ENCODE results near the gene PTPN6. TPM values are rescaled to one million over a fixed set of nuclear protein-coding genes. Genes with fewer than 3 reads are reported as not detected.

The PTPN6 gene
- total and polyA plus RNA-seq, 9 of the 15 experiments (the other 6 are each of a cell fraction or from before 2014, with no cell fraction given), result 1.5 to 5.1 (median 3.9) TPM

DNA sequence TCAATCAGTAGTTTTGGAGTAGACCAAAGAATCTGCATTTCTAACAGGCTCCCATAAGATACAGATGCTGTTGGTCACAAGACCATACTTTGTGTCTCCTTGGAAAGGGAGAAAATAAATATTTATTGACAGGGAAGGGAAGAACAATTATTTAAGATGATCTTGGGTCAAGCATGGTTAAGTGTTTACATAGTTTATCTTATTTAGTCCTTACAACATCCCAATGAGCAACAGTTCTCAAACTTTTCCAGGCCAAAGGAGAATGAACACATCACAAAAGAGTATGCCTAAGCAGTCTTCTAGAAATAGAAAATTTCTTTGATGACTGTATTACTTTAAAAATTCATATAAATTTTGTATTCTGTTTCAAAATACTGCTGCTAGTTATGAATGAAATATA lies 58.4 kb downstream of the PTPN6 start:
- intact Hi-C loops (cut with micrococcal nuclease) (no loop called here), in situ Hi-C loops (cut with MboI) (no loop called here)
- ChIA-PET CTCF (ENCODE audit: low intra/inter-chr PET ratio) (no interaction called here), POLR2A (interaction anchor here (0.6 kb wide), 1 partner anchor 116 kb away, joined by 3 read pairs; no protein-coding TSS in a partner anchor)
- H3K9ac ChIP-seq (ENCODE audit: insufficient read depth in 1 of 2, low read depth in 2 of 2, low read length in 2 of 2), result no peak overlapping the region
- H3K9me3 ChIP-seq (replicated peaks; ENCODE audit: control insufficient read depth, insufficient read depth, low read depth, low read length), result no peaks in the 10 kb centered on the region
- no peak overlapping the region for H3K27ac ChIP-seq (ENCODE audit: extremely low read depth, low read depth, low read length)
- no peak overlapping the region for H3K4me3 ChIP-seq
- TF ChIP-seq PML (IDR thresholded peaks at IDR 0.05; ENCODE audit: low read length) (no peak), HNRNPUL1 (IDR thresholded peaks at IDR 0.05; ENCODE audit: low read length) (no peak), SAFB (IDR thresholded peaks at IDR 0.05; ENCODE audit: borderline replicate concordance, low read depth, low read length) (no peak), MAFF (IDR thresholded peaks at IDR 0.05; ENCODE audit: low read length) (no peak), ZNF668 (CRISPR knock-in tag; IDR thresholded peaks at IDR 0.05) (no peak), ZNF280A (IDR thresholded peaks at IDR 0.05; ENCODE audit: low read depth, partially characterized antibody) (no peak)
- no peaks in the 10 kb centered on the region; the same call in 1 of the 2 replicates for H4K20me1 ChIP-seq (replicated peaks; ENCODE audit: control insufficient read depth, insufficient read depth, low read length)
- H3K36me3 ChIP-seq (ENCODE audit: control insufficient read depth, insufficient read depth, low read length), result peaks cover 35% of the 10 kb centered on the region; the same call in 2 of the 3 replicates
- H3K9me1 ChIP-seq (ENCODE audit: control insufficient read depth, insufficient read depth, low read length), result no peaks in the 10 kb centered on the region
- H2AFZ ChIP-seq (ENCODE audit: low read depth, low read length), result no peak overlapping the region
- H3K4me1 ChIP-seq (replicated peaks in 1 of 2; ENCODE audit: control insufficient read depth in 2 of 2, insufficient read depth in 2 of 2, low read length in 2 of 2), result peaks cover 5 to 14% of the 10 kb centered on the region in 2 experiments; a peak in 3 of 5 replicates
- BruUV-seq (replicated peaks), result no TSS peak
- no peak overlapping the region for H3K4me2 ChIP-seq (ENCODE audit: insufficient read depth, low read length)
- no peaks in the 10 kb centered on the region for H3K27me3 ChIP-seq (ENCODE audit: control insufficient read depth in 2 of 2, insufficient read depth in 2 of 2, low read length in 2 of 2)
- FAIRE-seq, result no peak
- no peak for ATAC-seq
- peaks cover 14% of the 10 kb centered on the region; the same call in 2 of the 3 replicates for H3K79me2 ChIP-seq (ENCODE audit: control insufficient read depth, insufficient read depth, low read length)
- DNase-seq (ENCODE audit: extremely low read depth in 1 of 4, low spot score in 3 of 4), result no peak

MicroRNAs within 50 kb of the gene (microRNA counts, 767-probe panel; counts per million panel counts)
- microRNA hsa-miR-141-3p (not detected), microRNA hsa-miR-200c-3p (2,713 counts per million, percentile 65 among the panel's probes with 10 or more counts)

Small RNA genes lying within 50 kb of the gene (microRNA-seq; reads per million reads assigned to microRNA genes)
- gene MIR141 (ENCODE audit: borderline microRNAs expressed) (11.6 reads per million, percentile 59 among the genes with 10 or more reads in this experiment), gene MIR200C (ENCODE audit: borderline microRNAs expressed) (45.8 reads per million, percentile 73 among the genes with 10 or more reads in this experiment)

Small RNA genes lying within 50 kb of the gene (small RNA-seq; reads per million reads assigned to genes)
- gene MIR141 (3.5 reads per million, percentile 90 among the genes with 10 or more reads in this experiment), gene MIR200C (0.18 reads per million), gene RNU7-1 (not detected), gene SCARNA12 (3.2 reads per million, percentile 88 among the genes with 10 or more reads in this experiment)

Other genes starting within 250 kb of the PTPN6 start
Only the 7 nearest of the 26 such genes appear.
- 3.1 TPM in 2 replicates for gene LRRC23, start 46.5 kb upstream of the PTPN6 start, total RNA-seq (2014; rRNA removed)
- 4.2 and 4.3 TPM in 2 replicates for gene LRRC23, start 46.5 kb upstream of the PTPN6 start, total RNA-seq (2014; rRNA removed; fragmentation: Illumina TruSeq; extraction: Trizol)
- gene LRRC23, start 46.5 kb upstream of the PTPN6 start, total RNA-seq (2015; rRNA removed; fragmentation: Illumina TruSeq; extraction: Trizol), result 2.5 and 3.4 TPM in 2 replicates
- gene LRRC23, start 46.5 kb upstream of the PTPN6 start, total RNA-seq (2021), result 2.1 and 3.0 TPM in 2 replicates
- 7.0 and 7.8 TPM in 2 replicates for gene LRRC23, start 46.5 kb upstream of the PTPN6 start, polyA plus RNA-seq (2011; rRNA removed)
- 4.4 and 5.3 TPM in 2 replicates for gene LRRC23, start 46.5 kb upstream of the PTPN6 start, polyA plus RNA-seq (2014; fragmentation: Illumina TruSeq; extraction: Trizol)
- 1 to 10 TPM; 2.7 to 2.8 TPM for gene LRRC23, start 46.5 kb upstream of the PTPN6 start, polyA plus RNA-seq (2014; fragmentation: Nextera tagmentation; extraction: Ambion mirVana)
- gene LRRC23, start 46.5 kb upstream of the PTPN6 start, polyA plus RNA-seq (2014; rRNA removed), result 2.2 and 4.6 TPM in 2 replicates
- 10.9 and 14.1 TPM in 2 replicates for gene ENO2, start 36.8 kb upstream of the PTPN6 start, total RNA-seq (2014; rRNA removed)
- gene ENO2, start 36.8 kb upstream of the PTPN6 start, total RNA-seq (2014; rRNA removed; fragmentation: Illumina TruSeq; extraction: Trizol), result 10.2 and 12.4 TPM in 2 replicates
- gene ENO2, start 36.8 kb upstream of the PTPN6 start, total RNA-seq (2015; rRNA removed; fragmentation: Illumina TruSeq; extraction: Trizol), result 13.0 and 13.9 TPM in 2 replicates
- 18.1 and 20.3 TPM in 2 replicates for gene ENO2, start 36.8 kb upstream of the PTPN6 start, total RNA-seq (2021)
- gene ENO2, start 36.8 kb upstream of the PTPN6 start, polyA plus RNA-seq (2011; rRNA removed), result 43.3 and 70.5 TPM in 2 replicates
- gene ENO2, start 36.8 kb upstream of the PTPN6 start, polyA plus RNA-seq (2014; fragmentation: Illumina TruSeq; extraction: Trizol), result 22.8 and 25.2 TPM in 2 replicates
- gene ENO2, start 36.8 kb upstream of the PTPN6 start, polyA plus RNA-seq (2014; fragmentation: Nextera tagmentation; extraction: Ambion mirVana), result 10 to 100 TPM; 23.2 to 27.6 TPM
- 20.5 and 21.0 TPM in 2 replicates for gene ENO2, start 36.8 kb upstream of the PTPN6 start, polyA plus RNA-seq (2014; rRNA removed)
- gene ATN1, start 23.4 kb upstream of the PTPN6 start, total RNA-seq (2014; rRNA removed), result 3.9 and 6.6 TPM in 2 replicates
- gene ATN1, start 23.4 kb upstream of the PTPN6 start, total RNA-seq (2014; rRNA removed; fragmentation: Illumina TruSeq; extraction: Trizol), result 1.1 and 1.3 TPM in 2 replicates
- 2.6 and 3.4 TPM in 2 replicates for gene ATN1, start 23.4 kb upstream of the PTPN6 start, total RNA-seq (2015; rRNA removed; fragmentation: Illumina TruSeq; extraction: Trizol)
- gene ATN1, start 23.4 kb upstream of the PTPN6 start, total RNA-seq (2021), result 40.5 and 49.8 TPM in 2 replicates
- 2.7 and 8.6 TPM in 2 replicates for gene ATN1, start 23.4 kb upstream of the PTPN6 start, polyA plus RNA-seq (2011; rRNA removed)
- 31.0 and 37.6 TPM in 2 replicates for gene ATN1, start 23.4 kb upstream of the PTPN6 start, polyA plus RNA-seq (2014; fragmentation: Illumina TruSeq; extraction: Trizol)
- gene ATN1, start 23.4 kb upstream of the PTPN6 start, polyA plus RNA-seq (2014; fragmentation: Nextera tagmentation; extraction: Ambion mirVana), result under 1 TPM; 0.15 to 0.20 TPM
- gene ATN1, start 23.4 kb upstream of the PTPN6 start, polyA plus RNA-seq (2014; rRNA removed), result 21.8 and 28.6 TPM in 2 replicates
- gene RNU7-1, start 7.5 kb upstream of the PTPN6 start, total RNA-seq (2014; rRNA removed), result not detected in 2 replicates
- gene RNU7-1, start 7.5 kb upstream of the PTPN6 start, total RNA-seq (2014; rRNA removed; fragmentation: Illumina TruSeq; extraction: Trizol), result not detected in 2 replicates
- not detected in 2 replicates for gene RNU7-1, start 7.5 kb upstream of the PTPN6 start, total RNA-seq (2015; rRNA removed; fragmentation: Illumina TruSeq; extraction: Trizol)
- not detected in 2 replicates for gene RNU7-1, start 7.5 kb upstream of the PTPN6 start, total RNA-seq (2021)
- gene RNU7-1, start 7.5 kb upstream of the PTPN6 start, polyA plus RNA-seq (2011; rRNA removed), result not detected in 2 replicates
- not detected in 2 replicates for gene RNU7-1, start 7.5 kb upstream of the PTPN6 start, polyA plus RNA-seq (2014; fragmentation: Illumina TruSeq; extraction: Trizol)
- gene RNU7-1, start 7.5 kb upstream of the PTPN6 start, polyA plus RNA-seq (2014; fragmentation: Nextera tagmentation; extraction: Ambion mirVana), result not detected
- not detected in 2 replicates for gene RNU7-1, start 7.5 kb upstream of the PTPN6 start, polyA plus RNA-seq (2014; rRNA removed)
- gene C12orf57, start 7.3 kb upstream of the PTPN6 start, total RNA-seq (2014; rRNA removed), result 131 and 140 TPM in 2 replicates
- 22.9 and 26.7 TPM in 2 replicates for gene C12orf57, start 7.3 kb upstream of the PTPN6 start, total RNA-seq (2014; rRNA removed; fragmentation: Illumina TruSeq; extraction: Trizol)
- gene C12orf57, start 7.3 kb upstream of the PTPN6 start, total RNA-seq (2015; rRNA removed; fragmentation: Illumina TruSeq; extraction: Trizol), result 113 and 115 TPM in 2 replicates
- 104 and 113 TPM in 2 replicates for gene C12orf57, start 7.3 kb upstream of the PTPN6 start, total RNA-seq (2021)
- gene C12orf57, start 7.3 kb upstream of the PTPN6 start, polyA plus RNA-seq (2011; rRNA removed), result 190 and 317 TPM in 2 replicates
- gene C12orf57, start 7.3 kb upstream of the PTPN6 start, polyA plus RNA-seq (2014; fragmentation: Illumina TruSeq; extraction: Trizol), result 41.5 and 120 TPM in 2 replicates
- gene C12orf57, start 7.3 kb upstream of the PTPN6 start, polyA plus RNA-seq (2014; fragmentation: Nextera tagmentation; extraction: Ambion mirVana), result 100 to 1,000 TPM in 1 of 2 experiments, 10 to 100 TPM in 1; 64.2 to 107 TPM
- 188 and 191 TPM in 2 replicates for gene C12orf57, start 7.3 kb upstream of the PTPN6 start, polyA plus RNA-seq (2014; rRNA removed)
- 445 and 447 TPM in 2 replicates for gene PHB2, start 19.3 kb downstream of the PTPN6 start, total RNA-seq (2014; rRNA removed)
- gene PHB2, start 19.3 kb downstream of the PTPN6 start, total RNA-seq (2014; rRNA removed; fragmentation: Illumina TruSeq; extraction: Trizol), result 245 and 293 TPM in 2 replicates
- 333 and 335 TPM in 2 replicates for gene PHB2, start 19.3 kb downstream of the PTPN6 start, total RNA-seq (2015; rRNA removed; fragmentation: Illumina TruSeq; extraction: Trizol)
- gene PHB2, start 19.3 kb downstream of the PTPN6 start, total RNA-seq (2021), result 345 and 377 TPM in 2 replicates
- gene PHB2, start 19.3 kb downstream of the PTPN6 start, polyA plus RNA-seq (2011; rRNA removed), result 437 and 459 TPM in 2 replicates
- gene PHB2, start 19.3 kb downstream of the PTPN6 start, polyA plus RNA-seq (2014; fragmentation: Illumina TruSeq; extraction: Trizol), result 428 and 468 TPM in 2 replicates
- gene PHB2, start 19.3 kb downstream of the PTPN6 start, polyA plus RNA-seq (2014; fragmentation: Nextera tagmentation; extraction: Ambion mirVana), result 100 to 1,000 TPM in 1 of 2 experiments, 10 to 100 TPM in 1; 73.6 to 123 TPM
- gene PHB2, start 19.3 kb downstream of the PTPN6 start, polyA plus RNA-seq (2014; rRNA removed), result 449 and 464 TPM in 2 replicates
- gene EMG1, start 19.6 kb downstream of the PTPN6 start, total RNA-seq (2014; rRNA removed), result 66.5 and 97.2 TPM in 2 replicates
- 82.7 and 85.9 TPM in 2 replicates for gene EMG1, start 19.6 kb downstream of the PTPN6 start, total RNA-seq (2014; rRNA removed; fragmentation: Illumina TruSeq; extraction: Trizol)
- 66.9 and 75.1 TPM in 2 replicates for gene EMG1, start 19.6 kb downstream of the PTPN6 start, total RNA-seq (2015; rRNA removed; fragmentation: Illumina TruSeq; extraction: Trizol)
- gene EMG1, start 19.6 kb downstream of the PTPN6 start, total RNA-seq (2021), result 85.1 and 92.0 TPM in 2 replicates
- gene EMG1, start 19.6 kb downstream of the PTPN6 start, polyA plus RNA-seq (2011; rRNA removed), result 71.4 and 92.5 TPM in 2 replicates
- 99.2 and 121 TPM in 2 replicates for gene EMG1, start 19.6 kb downstream of the PTPN6 start, polyA plus RNA-seq (2014; fragmentation: Illumina TruSeq; extraction: Trizol)
- 100 to 1,000 TPM; 149 to 186 TPM for gene EMG1, start 19.6 kb downstream of the PTPN6 start, polyA plus RNA-seq (2014; fragmentation: Nextera tagmentation; extraction: Ambion mirVana)
- 107 and 112 TPM in 2 replicates for gene EMG1, start 19.6 kb downstream of the PTPN6 start, polyA plus RNA-seq (2014; rRNA removed)

Data from K562 (cell line).